Measurements from ENCODE around the gene ABLIM1. TPM values are rescaled to one million over a fixed set of nuclear protein-coding genes. Genes with fewer than 3 reads are reported as not detected.

Gene ABLIM1
- total and polyA plus RNA-seq, 2 of the 4 experiments (the other 2 are of a cell fraction) = 7.7 to 9.9 TPM

GRCh38 chr10:114426476-114426875, 231.6 kb downstream of the ABLIM1 start:
- DNase-seq = no peak
- Histone ChIP-seq H3K9me1 (ENCODE audit: insufficient read depth, low read length) (no peaks in the 10 kb centered on the region), H3K4me1 (ENCODE audit: control insufficient read depth, insufficient read depth, low read length) (no peaks in the 10 kb centered on the region), H3K4me2 (ENCODE audit: low read depth, low read length) (no peak overlapping the region), H3K23ac (ENCODE audit: low read depth, low read length) (no peak overlapping the region), H2AK5ac (ENCODE audit: low read depth, low read length) (no peak overlapping the region), H2BK20ac (ENCODE audit: low read depth, low read length) (no peak overlapping the region), H4K91ac (ENCODE audit: insufficient read depth, low read depth, low read length) (no peak overlapping the region), H2AFZ (replicated peaks; ENCODE audit: low read length, poor library complexity) (no peak overlapping the region), H4K5ac (ENCODE audit: low read depth, low read length) (no peak overlapping the region), H3K79me1 (ENCODE audit: low read depth in 1 of 2, low read length in 2 of 2) (no peaks in the 10 kb centered on the region), H3K27ac (ENCODE audit: insufficient read depth, low read length) (no peak overlapping the region), H4K8ac (ENCODE audit: low read depth in 2 of 2, low read length in 2 of 2) (no peak overlapping the region), H3K9ac (ENCODE audit: low read depth, low read length) (no peak overlapping the region), H3K9me3 (ENCODE audit: control insufficient read depth, insufficient read depth, low read length) (no peaks in the 10 kb centered on the region), H3K27me3 (ENCODE audit: control insufficient read depth, insufficient read depth, low read length) (peaks cover 33% of the 10 kb centered on the region), H2BK5ac (ENCODE audit: low read depth, low read length, poor library complexity, severe bottlenecking) (no peak overlapping the region), H3K14ac (replicated peaks; ENCODE audit: low read depth, low read length) (no peak overlapping the region), H3K18ac (ENCODE audit: low read depth, low read length) (no peak overlapping the region), H2AK9ac (replicated peaks; ENCODE audit: low read depth, low read length, poor library complexity) (no peak overlapping the region), H3K4me3 (ENCODE audit: insufficient read depth, low read depth, low read length) (no peak overlapping the region), H4K20me1 (ENCODE audit: insufficient read depth, low read length) (no peaks in the 10 kb centered on the region), H2BK15ac (ENCODE audit: low read depth, low read length) (no peak overlapping the region), H3K56ac (ENCODE audit: extremely low read depth, insufficient read depth, low read length) (no peak overlapping the region), H3K4ac (ENCODE audit: low read depth, low read length) (no peak overlapping the region), H2BK120ac (ENCODE audit: low read depth, low read length) (no peak overlapping the region), H3K36me3 (ENCODE audit: control insufficient read depth, insufficient read depth, low read length) (no peaks in the 10 kb centered on the region)
- WGBS, 2 experiments (ENCODE audit: extremely low coverage in 2 of 2, insufficient read length in 1 of 2) = 40% methylated on average over 1 of the region's 5 CpGs; no CpG with 5 or more reads in 1 of the 2 experiments
- TF ChIP-seq BHLHE40 (IDR thresholded peaks at IDR 0.05; ENCODE audit: low read depth, low read length) (no peak), FOS (IDR thresholded peaks at IDR 0.05; ENCODE audit: low read depth, low read length) (no peak), CHD1 (IDR thresholded peaks at IDR 0.05; ENCODE audit: low read depth, low read length) (no peak), RAD21 (IDR thresholded peaks at IDR 0.05; ENCODE audit: low read length) (no peak), USF2 (IDR thresholded peaks at IDR 0.05; ENCODE audit: low read depth, low read length) (no peak), MAFK (IDR thresholded peaks at IDR 0.05; ENCODE audit: low read depth, low read length) (no peak), ELK1 (IDR thresholded peaks at IDR 0.05; ENCODE audit: borderline replicate concordance, low read depth, low read length) (no peak), NFE2L2 (IDR thresholded peaks at IDR 0.05; ENCODE audit: low read depth, low read length) (no peak), RFX5 (IDR thresholded peaks at IDR 0.05; ENCODE audit: low read depth, low read length) (no peak), MAZ (IDR thresholded peaks at IDR 0.05; ENCODE audit: borderline replicate concordance, low read depth, low read length) (no peak), SMC3 (IDR thresholded peaks at IDR 0.05; ENCODE audit: low read depth, low read length) (no peak), CTCF (conservative IDR thresholded peaks at IDR 0.05; ENCODE audit: low read depth, low read length) (no peak), MXI1 (IDR thresholded peaks at IDR 0.05; ENCODE audit: borderline replicate concordance, low read depth, low read length) (no peak), RCOR1 (IDR thresholded peaks at IDR 0.05; ENCODE audit: insufficient replicate concordance, low read length) (no peak), POLR2A (IDR thresholded peaks at IDR 0.05; ENCODE audit: low read depth, low read length) (no peak), CEBPB (IDR thresholded peaks at IDR 0.05; ENCODE audit: low read depth, low read length) (no peak)
- dilution Hi-C loops (cut with HindIII; ENCODE audit: low sequenced_read_pairs, unreplicated experiment) = no loop called here
- intact Hi-C loops (cut with micrococcal nuclease) = no loop called here
- in situ Hi-C loops (cut with MboI; ENCODE audit: low sequenced_read_pairs) = no loop called here
- CTCF ChIA-PET = interaction anchor here (1.6 kb wide), 1 partner anchor 122 kb away, joined by 3 read pairs; no protein-coding TSS in a partner anchor
- BruUV-seq (replicated peaks) = no TSS peak
- ATAC-seq (ENCODE audit: low read depth) = no peak
- POLR2A ChIA-PET (ENCODE audit: unreplicated experiment) = no interaction called here

Measured in IMR-90 (cell line).